Progenitor cell of endocrine pancreas (in vitro differentiated cells): Measurements from ENCODE around the gene HECW1. TPM values are rescaled to one million over a fixed set of nuclear protein-coding genes. Genes with fewer than 3 reads are reported as not detected.

Experiments used
- DNase-seq: peaks from one replicate; pipeline ENCODE4 v3.0.0; 2021; ENCODE audit warnings: low spot score; ENCODE audit not compliant: unreplicated experiment
- H3K27ac Mint-ChIP-seq: 2 replicates; pipeline ENCODE4 v1.8.0; 2021; ENCODE audit warnings: mild to moderate bottlenecking, moderate library complexity, mixed read lengths
- H3K27me3 Mint-ChIP-seq: 2 replicates; pipeline ENCODE4 v1.8.0; 2021; ENCODE audit warnings: mixed read lengths
- H3K36me3 Mint-ChIP-seq: 2 replicates; pipeline ENCODE4 v1.8.0; 2022; ENCODE audit warnings: mixed read lengths; ENCODE audit not compliant: insufficient read depth
- H3K4me1 Mint-ChIP-seq: 2 replicates; pipeline ENCODE4 v1.8.0; 2021; ENCODE audit warnings: low read depth, mixed read lengths
- H3K4me3 Mint-ChIP-seq: 2 replicates; pipeline ENCODE4 v1.8.0; 2021; ENCODE audit warnings: low read depth, mild to moderate bottlenecking, moderate library complexity, mixed read lengths
- H3K9me3 Mint-ChIP-seq: 2 replicates; pipeline ENCODE4 v1.8.0; 2021; ENCODE audit warnings: low read depth, mixed read lengths
- CTCF ChIP-seq: fragments of 200-600 bp; sonication (generic); IDR thresholded peaks from one replicate; pipeline ENCODE4 v1.5.0; 2021; ENCODE audit warnings: antibody characterized with exemption, mild to moderate bottlenecking; ENCODE audit not compliant: unreplicated experiment
- total RNA-seq: library from RNA; stranded (reverse); gene quantifications from 2 replicates; pipeline ENCODE4 v1.2.1, GENCODE V29; 2021

Gene HECW1
- total RNA-seq, 1 donor from 2014 or later: 0.50 TPM

- Mint-ChIP-seq H3K36me3 (no peaks in the 10 kb centered on the region), H3K4me3 (no peak overlapping the region), H3K4me1 (peaks cover 5% of the 10 kb centered on the region), H3K9me3 (no peaks in the 10 kb centered on the region), H3K27ac (no peak overlapping the region), H3K27me3 (no peaks in the 10 kb centered on the region)
- TF ChIP-seq CTCF: no peak
- no peak for DNase-seq
These were observed 82.8 kb downstream of the HECW1 start for GRCh38 chr7:43195256-43195655.

GRCh38 chr7:43195768-43196167 is 83.3 kb downstream of the HECW1 start:
- no peaks in the 10 kb centered on the region for H3K36me3 Mint-ChIP-seq
- no peak for TF ChIP-seq CTCF

GRCh38 chr7:43196379-43196778 is 83.9 kb downstream of the HECW1 start:
- peaks cover 5% of the 10 kb centered on the region for H3K4me1 Mint-ChIP-seq
- no peak overlapping the region for H3K4me3 Mint-ChIP-seq
- H3K9me3 Mint-ChIP-seq: no peaks in the 10 kb centered on the region
- DNase-seq: no peak
- TF ChIP-seq CTCF: no peak
- no peak overlapping the region for H3K27ac Mint-ChIP-seq
- peaks cover 6% of the 10 kb centered on the region for H3K27me3 Mint-ChIP-seq
- H3K36me3 Mint-ChIP-seq: no peaks in the 10 kb centered on the region

More at GRCh38 chr7:43195768-43196167, 83.3 kb downstream of the HECW1 start:
- H3K4me3 Mint-ChIP-seq: no peak overlapping the region
- no peak overlapping the region for H3K27ac Mint-ChIP-seq
- H3K27me3 Mint-ChIP-seq: peaks cover 5% of the 10 kb centered on the region
- peaks cover 5% of the 10 kb centered on the region for H3K4me1 Mint-ChIP-seq
- DNase-seq: no peak
- no peaks in the 10 kb centered on the region for H3K9me3 Mint-ChIP-seq

GRCh38 chr7:43198016-43198415 is 85.6 kb downstream of the HECW1 start:
- peaks cover 6% of the 10 kb centered on the region for H3K27me3 Mint-ChIP-seq
- no peak for DNase-seq
- H3K36me3 Mint-ChIP-seq: no peaks in the 10 kb centered on the region
- H3K9me3 Mint-ChIP-seq: no peaks in the 10 kb centered on the region
- H3K4me1 Mint-ChIP-seq: peaks cover 5% of the 10 kb centered on the region
- H3K27ac Mint-ChIP-seq: no peak overlapping the region
- TF ChIP-seq CTCF: no peak
- H3K4me3 Mint-ChIP-seq: no peak overlapping the region

- H3K4me3 Mint-ChIP-seq: no peak overlapping the region
- H3K36me3 Mint-ChIP-seq: no peaks in the 10 kb centered on the region
- TF ChIP-seq CTCF: no peak
- no peak overlapping the region for H3K27ac Mint-ChIP-seq
- peaks cover 5% of the 10 kb centered on the region for H3K4me1 Mint-ChIP-seq
- H3K27me3 Mint-ChIP-seq: peaks cover 6% of the 10 kb centered on the region
- H3K9me3 Mint-ChIP-seq: no peaks in the 10 kb centered on the region
- DNase-seq: no peak
These were observed 86.2 kb downstream of the HECW1 start for GRCh38 chr7:43198599-43199090.
